A549 (cell line): ENCODE results near the gene GPR27.

Experiments
- EP300 ChIP-seq, 2 experiments: fragments of >200 bp; sonication (Bioruptor Twin); formaldehyde crosslinking; IDR thresholded peaks; 2 replicates in 1 of 2; 3 replicates in 1 of 2; pipeline ENCODE4 v1.6.1; 2016 to 2017
- JUN ChIP-seq, 2 experiments: fragments of >200 bp; sonication (Bioruptor Twin); formaldehyde crosslinking; IDR thresholded peaks; 2 replicates in 1 of 2; 3 replicates in 1 of 2; pipeline ENCODE4 v1.6.1; 2016 to 2017
- POLR2A ChIP-seq: IDR thresholded peaks from 2 replicates; pipeline ENCODE4 v1.6.1; 2012; ENCODE audit warnings: mild to moderate bottlenecking, low read length
- TF ChIP-seq, protein P1 (sequence below): fragments of 450-650 bp; IDR thresholded peaks from 2 replicates; pipeline ENCODE4 v1.6.1; 2014; ENCODE audit warnings: antibody characterized with exemption
- TF ChIP-seq, protein P2 (sequence below): fragments of >200 bp; sonication (Bioruptor Twin); formaldehyde crosslinking; IDR thresholded peaks from 3 replicates; pipeline ENCODE4 v1.5.1; 2016
- TF ChIP-seq, protein P3 (sequence below): IDR thresholded peaks from 2 replicates; pipeline ENCODE4 v1.6.1; 2012; ENCODE audit warnings: low read depth, borderline replicate concordance

DNA sequence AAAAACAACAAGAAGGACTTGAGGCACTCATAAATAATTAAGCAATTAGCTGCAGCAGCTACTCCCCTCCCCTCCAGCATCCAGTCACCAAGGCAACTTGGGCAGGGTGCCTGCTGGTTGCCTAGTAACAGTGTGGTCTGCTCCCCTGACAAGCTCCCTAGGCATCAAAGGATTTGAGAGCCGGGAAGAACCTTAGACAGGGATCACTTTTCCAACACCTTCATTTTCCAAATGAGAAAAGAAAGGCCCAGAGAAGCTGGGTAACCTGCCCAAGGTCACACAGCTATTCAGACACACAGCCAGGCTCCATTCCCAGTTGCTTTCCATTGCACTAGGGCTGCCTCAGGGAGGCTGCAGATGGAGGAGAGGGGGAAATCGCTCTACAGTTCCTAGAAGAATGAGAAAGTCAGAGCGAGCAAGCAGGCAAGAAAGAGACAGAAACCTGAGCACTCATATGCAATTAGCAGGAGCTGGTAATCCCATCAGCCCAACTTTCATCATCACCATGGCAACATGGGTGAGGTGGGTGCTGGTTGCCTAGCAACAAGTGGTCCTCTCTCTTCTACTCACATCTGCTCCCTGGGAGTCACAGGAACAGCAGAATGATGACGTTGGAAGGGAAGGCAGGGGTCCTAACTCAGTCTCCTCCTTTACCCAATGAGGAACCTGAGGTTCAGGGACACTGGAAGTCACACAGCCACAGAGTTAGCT lies 24.9 kb upstream of the GPR27 start:
- TF ChIP-seq, protein P1, sequence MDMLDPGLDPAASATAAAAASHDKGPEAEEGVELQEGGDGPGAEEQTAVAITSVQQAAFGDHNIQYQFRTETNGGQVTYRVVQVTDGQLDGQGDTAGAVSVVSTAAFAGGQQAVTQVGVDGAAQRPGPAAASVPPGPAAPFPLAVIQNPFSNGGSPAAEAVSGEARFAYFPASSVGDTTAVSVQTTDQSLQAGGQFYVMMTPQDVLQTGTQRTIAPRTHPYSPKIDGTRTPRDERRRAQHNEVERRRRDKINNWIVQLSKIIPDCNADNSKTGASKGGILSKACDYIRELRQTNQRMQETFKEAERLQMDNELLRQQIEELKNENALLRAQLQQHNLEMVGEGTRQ = no peak
- TF ChIP-seq POLR2A = no peak
- TF ChIP-seq, protein P2, sequence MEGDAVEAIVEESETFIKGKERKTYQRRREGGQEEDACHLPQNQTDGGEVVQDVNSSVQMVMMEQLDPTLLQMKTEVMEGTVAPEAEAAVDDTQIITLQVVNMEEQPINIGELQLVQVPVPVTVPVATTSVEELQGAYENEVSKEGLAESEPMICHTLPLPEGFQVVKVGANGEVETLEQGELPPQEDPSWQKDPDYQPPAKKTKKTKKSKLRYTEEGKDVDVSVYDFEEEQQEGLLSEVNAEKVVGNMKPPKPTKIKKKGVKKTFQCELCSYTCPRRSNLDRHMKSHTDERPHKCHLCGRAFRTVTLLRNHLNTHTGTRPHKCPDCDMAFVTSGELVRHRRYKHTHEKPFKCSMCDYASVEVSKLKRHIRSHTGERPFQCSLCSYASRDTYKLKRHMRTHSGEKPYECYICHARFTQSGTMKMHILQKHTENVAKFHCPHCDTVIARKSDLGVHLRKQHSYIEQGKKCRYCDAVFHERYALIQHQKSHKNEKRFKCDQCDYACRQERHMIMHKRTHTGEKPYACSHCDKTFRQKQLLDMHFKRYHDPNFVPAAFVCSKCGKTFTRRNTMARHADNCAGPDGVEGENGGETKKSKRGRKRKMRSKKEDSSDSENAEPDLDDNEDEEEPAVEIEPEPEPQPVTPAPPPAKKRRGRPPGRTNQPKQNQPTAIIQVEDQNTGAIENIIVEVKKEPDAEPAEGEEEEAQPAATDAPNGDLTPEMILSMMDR = no peak
- no peak for TF ChIP-seq EP300 (IDR thresholded peaks at IDR 0.05)
- TF ChIP-seq JUN (IDR thresholded peaks at IDR 0.05) = no peak
- TF ChIP-seq, protein P3, sequence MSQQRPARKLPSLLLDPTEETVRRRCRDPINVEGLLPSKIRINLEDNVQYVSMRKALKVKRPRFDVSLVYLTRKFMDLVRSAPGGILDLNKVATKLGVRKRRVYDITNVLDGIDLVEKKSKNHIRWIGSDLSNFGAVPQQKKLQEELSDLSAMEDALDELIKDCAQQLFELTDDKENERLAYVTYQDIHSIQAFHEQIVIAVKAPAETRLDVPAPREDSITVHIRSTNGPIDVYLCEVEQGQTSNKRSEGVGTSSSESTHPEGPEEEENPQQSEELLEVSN = no peak
